GM12891 (cell line): ENCODE results near the gene COPB1.

Source experiments
- PAX5 ChIP-seq: IDR thresholded peaks from 2 replicates; pipeline ENCODE4 v1.6.1; 2011; ENCODE audit warnings: low read length, moderate library complexity, mild to moderate bottlenecking; ENCODE audit not compliant: insufficient read depth, severe bottlenecking
- POLR2A ChIP-seq: IDR thresholded peaks from 2 replicates; pipeline ENCODE4 v1.6.1; 2011; ENCODE audit warnings: low read depth, low read length, control low read depth
- POLR2AphosphoS5 ChIP-seq: IDR thresholded peaks from 2 replicates; pipeline ENCODE4 v1.6.1; 2011; ENCODE audit warnings: low read depth, low read length, control low read depth
- POU2F2 ChIP-seq: IDR thresholded peaks from 2 replicates; pipeline ENCODE4 v1.6.1; 2011; ENCODE audit warnings: low read depth, mild to moderate bottlenecking, control low read depth, low read length, moderate library complexity
- SPI1 ChIP-seq: IDR thresholded peaks from 2 replicates; pipeline ENCODE4 v1.6.1; 2011; ENCODE audit warnings: low read depth, low read length, control low read depth
- TAF1 ChIP-seq: IDR thresholded peaks from 2 replicates; pipeline ENCODE4 v1.6.1; 2011; ENCODE audit warnings: low read depth, low read length, control low read depth

GRCh38 chr11:14444441-14445189 is 55.0 kb downstream of the COPB1 start:
- TF ChIP-seq POLR2A, result no peak
- no peak for TF ChIP-seq POLR2AphosphoS5
- no peak for TF ChIP-seq TAF1
- TF ChIP-seq SPI1, result no peak
- no peak for TF ChIP-seq POU2F2
- no peak for TF ChIP-seq PAX5
